ENCODE results near the gene GARRE1. TPM values are rescaled to one million over a fixed set of nuclear protein-coding genes. Genes with fewer than 3 reads are reported as not detected.

Gene GARRE1
- polyA plus RNA-seq, 1 donor from 2014 or later = 15.9 TPM

DNA sequence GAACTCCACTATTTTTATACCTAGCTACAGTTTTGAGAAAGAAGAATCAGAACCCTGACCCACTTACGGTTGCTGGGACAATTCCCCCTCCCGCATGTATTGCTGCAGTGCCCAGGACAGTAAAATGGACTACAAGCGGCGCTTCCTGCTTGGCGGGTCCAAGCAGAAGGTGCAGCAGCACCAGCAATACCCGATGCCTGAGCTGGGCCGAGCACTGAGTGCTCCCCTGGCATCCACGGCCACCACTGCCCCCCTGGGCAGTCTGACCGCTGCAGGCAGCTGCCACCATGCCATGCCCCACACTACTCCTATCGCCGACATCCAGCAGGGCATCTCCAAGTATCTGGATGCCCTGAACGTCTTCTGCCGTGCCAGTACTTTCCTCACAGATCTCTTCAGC, 46.0 kb downstream of the GARRE1 start:
- no peaks in the 10 kb centered on the region for H3F3A ChIP-seq (ENCODE audit: insufficient read depth, low read length, poor library complexity, severe bottlenecking)
- no peak overlapping the region for H3K4me3 ChIP-seq (ENCODE audit: low read length)
- no peak overlapping the region for H3K4me2 ChIP-seq (ENCODE audit: low read length)
- no peak overlapping the region for H3K9ac ChIP-seq (ENCODE audit: low read length)
- H3K9me2 ChIP-seq (ENCODE audit: insufficient read depth, low read length) = no peaks in the 10 kb centered on the region
- TF ChIP-seq EZH2 (IDR thresholded peaks at IDR 0.05; ENCODE audit: borderline replicate concordance, insufficient read depth, low read length, poor library complexity, severe bottlenecking) = no peak
- no peak for TF ChIP-seq CTCF (IDR thresholded peaks at IDR 0.05; ENCODE audit: poor library complexity, severe bottlenecking)
- TF ChIP-seq RAD21 (conservative IDR thresholded peaks at IDR 0.05) = no peak
- TF ChIP-seq SMC3 (conservative IDR thresholded peaks at IDR 0.05; ENCODE audit: poor library complexity) = no peak
- TF ChIP-seq POLR2AphosphoS5 (IDR thresholded peaks at IDR 0.05) = no peak
- no peak for TF ChIP-seq REST (IDR thresholded peaks at IDR 0.05; ENCODE audit: borderline replicate concordance)
- TF ChIP-seq TAF1 (IDR thresholded peaks at IDR 0.05; ENCODE audit: low read depth) = no peak
- TF ChIP-seq MXI1 (conservative IDR thresholded peaks at IDR 0.05; ENCODE audit: poor library complexity, severe bottlenecking) = no peak
- TF ChIP-seq EP300 (conservative IDR thresholded peaks at IDR 0.05; ENCODE audit: poor library complexity, severe bottlenecking) = no peak
- H3K36me3 ChIP-seq (ENCODE audit: insufficient read depth, low read length) = peaks cover 4% of the 10 kb centered on the region
- no peaks in the 10 kb centered on the region for H4K20me1 ChIP-seq (ENCODE audit: insufficient read depth)
- H3K27me3 ChIP-seq (ENCODE audit: insufficient read depth, low read depth, low read length) = no peaks in the 10 kb centered on the region
- H2AFZ ChIP-seq (ENCODE audit: low read depth, low read length) = no peak overlapping the region
- H3K79me2 ChIP-seq (replicated peaks; ENCODE audit: insufficient read depth, low read length) = no peaks in the 10 kb centered on the region
- H3K9me3 ChIP-seq (ENCODE audit: low read length) = no peaks in the 10 kb centered on the region
- no peak overlapping the region for H3K27ac ChIP-seq (ENCODE audit: low read length)

GRCh38 chr19:34300962-34301361, 46.6 kb downstream of the GARRE1 start:
- Histone ChIP-seq H2AFZ (ENCODE audit: low read depth, low read length) (no peak overlapping the region), H3K27me3 (ENCODE audit: insufficient read depth, low read depth, low read length) (no peaks in the 10 kb centered on the region), H3K4me2 (ENCODE audit: low read length) (no peak overlapping the region), H3F3A (ENCODE audit: insufficient read depth, low read length, poor library complexity, severe bottlenecking) (no peaks in the 10 kb centered on the region), H3K9ac (ENCODE audit: low read length) (no peak overlapping the region), H4K20me1 (ENCODE audit: insufficient read depth) (no peaks in the 10 kb centered on the region), H3K36me3 (ENCODE audit: insufficient read depth, low read length) (peaks cover 4% of the 10 kb centered on the region), H3K27ac (ENCODE audit: low read length) (no peak overlapping the region), H3K79me2 (replicated peaks; ENCODE audit: insufficient read depth, low read length) (no peaks in the 10 kb centered on the region), H3K9me2 (ENCODE audit: insufficient read depth, low read length) (no peaks in the 10 kb centered on the region), H3K4me3 (ENCODE audit: low read length) (no peak overlapping the region), H3K9me3 (ENCODE audit: low read length) (no peaks in the 10 kb centered on the region)
- TF ChIP-seq SMC3 (conservative IDR thresholded peaks at IDR 0.05; ENCODE audit: poor library complexity) (no peak), POLR2AphosphoS5 (IDR thresholded peaks at IDR 0.05) (no peak), RAD21 (conservative IDR thresholded peaks at IDR 0.05) (no peak), REST (IDR thresholded peaks at IDR 0.05; ENCODE audit: borderline replicate concordance) (no peak), MXI1 (conservative IDR thresholded peaks at IDR 0.05; ENCODE audit: poor library complexity, severe bottlenecking) (no peak), CTCF (IDR thresholded peaks at IDR 0.05; ENCODE audit: poor library complexity, severe bottlenecking) (no peak), EZH2 (IDR thresholded peaks at IDR 0.05; ENCODE audit: borderline replicate concordance, insufficient read depth, low read length, poor library complexity, severe bottlenecking) (no peak), EP300 (conservative IDR thresholded peaks at IDR 0.05; ENCODE audit: poor library complexity, severe bottlenecking) (no peak), TAF1 (IDR thresholded peaks at IDR 0.05; ENCODE audit: low read depth) (no peak)
